ENCODE results near the gene C16orf87.

GRCh38 chr16:46800494-46800893 lies 30.5 kb downstream of the C16orf87 start:
- TF ChIP-seq CTCF (IDR thresholded peaks at IDR 0.05) (no peak), POLR2A (IDR thresholded peaks at IDR 0.05; ENCODE audit: low read length) (no peak), JUN (IDR thresholded peaks at IDR 0.05) (no peak), MAX (IDR thresholded peaks at IDR 0.05) (no peak), RAD21 (conservative IDR thresholded peaks at IDR 0.05 in 1 of 2, IDR thresholded peaks at IDR 0.05 in 1 of 2) (no peak), ZC3H11A (IDR thresholded peaks at IDR 0.05) (no peak), MAFK (IDR thresholded peaks at IDR 0.05; ENCODE audit: partially characterized antibody) (no peak), CBX8 (IDR thresholded peaks at IDR 0.05) (no peak)
- TF ChIP-seq, protein P1, sequence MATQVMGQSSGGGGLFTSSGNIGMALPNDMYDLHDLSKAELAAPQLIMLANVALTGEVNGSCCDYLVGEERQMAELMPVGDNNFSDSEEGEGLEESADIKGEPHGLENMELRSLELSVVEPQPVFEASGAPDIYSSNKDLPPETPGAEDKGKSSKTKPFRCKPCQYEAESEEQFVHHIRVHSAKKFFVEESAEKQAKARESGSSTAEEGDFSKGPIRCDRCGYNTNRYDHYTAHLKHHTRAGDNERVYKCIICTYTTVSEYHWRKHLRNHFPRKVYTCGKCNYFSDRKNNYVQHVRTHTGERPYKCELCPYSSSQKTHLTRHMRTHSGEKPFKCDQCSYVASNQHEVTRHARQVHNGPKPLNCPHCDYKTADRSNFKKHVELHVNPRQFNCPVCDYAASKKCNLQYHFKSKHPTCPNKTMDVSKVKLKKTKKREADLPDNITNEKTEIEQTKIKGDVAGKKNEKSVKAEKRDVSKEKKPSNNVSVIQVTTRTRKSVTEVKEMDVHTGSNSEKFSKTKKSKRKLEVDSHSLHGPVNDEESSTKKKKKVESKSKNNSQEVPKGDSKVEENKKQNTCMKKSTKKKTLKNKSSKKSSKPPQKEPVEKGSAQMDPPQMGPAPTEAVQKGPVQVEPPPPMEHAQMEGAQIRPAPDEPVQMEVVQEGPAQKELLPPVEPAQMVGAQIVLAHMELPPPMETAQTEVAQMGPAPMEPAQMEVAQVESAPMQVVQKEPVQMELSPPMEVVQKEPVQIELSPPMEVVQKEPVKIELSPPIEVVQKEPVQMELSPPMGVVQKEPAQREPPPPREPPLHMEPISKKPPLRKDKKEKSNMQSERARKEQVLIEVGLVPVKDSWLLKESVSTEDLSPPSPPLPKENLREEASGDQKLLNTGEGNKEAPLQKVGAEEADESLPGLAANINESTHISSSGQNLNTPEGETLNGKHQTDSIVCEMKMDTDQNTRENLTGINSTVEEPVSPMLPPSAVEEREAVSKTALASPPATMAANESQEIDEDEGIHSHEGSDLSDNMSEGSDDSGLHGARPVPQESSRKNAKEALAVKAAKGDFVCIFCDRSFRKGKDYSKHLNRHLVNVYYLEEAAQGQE (IDR thresholded peaks at IDR 0.05) = no peak
- TF ChIP-seq, protein P2, sequence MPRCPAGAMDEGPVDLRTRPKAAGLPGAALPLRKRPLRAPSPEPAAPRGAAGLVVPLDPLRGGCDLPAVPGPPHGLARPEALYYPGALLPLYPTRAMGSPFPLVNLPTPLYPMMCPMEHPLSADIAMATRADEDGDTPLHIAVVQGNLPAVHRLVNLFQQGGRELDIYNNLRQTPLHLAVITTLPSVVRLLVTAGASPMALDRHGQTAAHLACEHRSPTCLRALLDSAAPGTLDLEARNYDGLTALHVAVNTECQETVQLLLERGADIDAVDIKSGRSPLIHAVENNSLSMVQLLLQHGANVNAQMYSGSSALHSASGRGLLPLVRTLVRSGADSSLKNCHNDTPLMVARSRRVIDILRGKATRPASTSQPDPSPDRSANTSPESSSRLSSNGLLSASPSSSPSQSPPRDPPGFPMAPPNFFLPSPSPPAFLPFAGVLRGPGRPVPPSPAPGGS (IDR thresholded peaks at IDR 0.05) = no peak
